Measurements from ENCODE around the gene PLRG1.

DNA sequence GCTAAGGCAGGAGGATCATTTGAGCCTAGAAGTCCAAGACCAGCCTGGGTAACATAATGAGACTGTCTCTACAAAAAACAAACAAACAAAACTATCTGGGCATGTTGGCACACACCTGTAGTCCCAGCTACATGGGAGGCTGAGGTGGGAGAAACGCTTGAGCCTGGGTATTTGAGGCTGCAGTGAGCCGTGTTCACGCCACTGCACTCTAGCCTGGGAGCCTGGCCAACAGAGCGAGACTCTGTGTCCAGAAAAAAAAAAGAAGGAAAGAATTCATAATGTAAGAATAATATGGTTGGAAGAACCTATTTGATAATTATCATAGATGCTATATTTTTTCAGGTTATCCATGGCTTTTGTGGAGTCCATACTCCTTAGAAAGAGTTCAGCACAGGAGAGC is 32.6 kb downstream of the PLRG1 start:
- TF ChIP-seq, protein P1, sequence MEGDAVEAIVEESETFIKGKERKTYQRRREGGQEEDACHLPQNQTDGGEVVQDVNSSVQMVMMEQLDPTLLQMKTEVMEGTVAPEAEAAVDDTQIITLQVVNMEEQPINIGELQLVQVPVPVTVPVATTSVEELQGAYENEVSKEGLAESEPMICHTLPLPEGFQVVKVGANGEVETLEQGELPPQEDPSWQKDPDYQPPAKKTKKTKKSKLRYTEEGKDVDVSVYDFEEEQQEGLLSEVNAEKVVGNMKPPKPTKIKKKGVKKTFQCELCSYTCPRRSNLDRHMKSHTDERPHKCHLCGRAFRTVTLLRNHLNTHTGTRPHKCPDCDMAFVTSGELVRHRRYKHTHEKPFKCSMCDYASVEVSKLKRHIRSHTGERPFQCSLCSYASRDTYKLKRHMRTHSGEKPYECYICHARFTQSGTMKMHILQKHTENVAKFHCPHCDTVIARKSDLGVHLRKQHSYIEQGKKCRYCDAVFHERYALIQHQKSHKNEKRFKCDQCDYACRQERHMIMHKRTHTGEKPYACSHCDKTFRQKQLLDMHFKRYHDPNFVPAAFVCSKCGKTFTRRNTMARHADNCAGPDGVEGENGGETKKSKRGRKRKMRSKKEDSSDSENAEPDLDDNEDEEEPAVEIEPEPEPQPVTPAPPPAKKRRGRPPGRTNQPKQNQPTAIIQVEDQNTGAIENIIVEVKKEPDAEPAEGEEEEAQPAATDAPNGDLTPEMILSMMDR (conservative IDR thresholded peaks at IDR 0.05; ENCODE audit: low read length), result no peak
- TF ChIP-seq EZH2phosphoT487 (IDR thresholded peaks at IDR 0.05; ENCODE audit: borderline replicate concordance), result no peak
